Panc1 (cell line): ENCODE measurements around the gene SPEG. TPM values are rescaled to one million over a fixed set of nuclear protein-coding genes. Genes with fewer than 3 reads are reported as not detected.

Experiments used
- ATAC-seq: fragments of 200-7000 bp; cut with Tn5 transposase; 2 replicates; pipeline ENCODE4 v1.9.1; 2020; ENCODE audit warnings: mild to moderate bottlenecking, moderate library complexity
- BruUV-seq: library from RNA; stranded (reverse); fragments of 400-500 nt; replicated peaks from 2 replicates; lab custom pipeline; 2021; lab: Mats Ljungman, UMichigan
- CTCF ChIA-PET: fragments of 300-600 bp; sonication (Branson Sonifier 250); formaldehyde crosslinking; loops from one replicate; lab custom pipeline; 2022; ENCODE audit warnings: antibody characterized with exemption; lab: Charles Lee
- POLR2A ChIA-PET: fragments of 300-600 bp; sonication (Branson Sonifier 250); formaldehyde crosslinking; loops from one replicate; lab custom pipeline; 2022; ENCODE audit warnings: antibody characterized with exemption; lab: Charles Lee
- DNase-seq: peaks from one replicate; pipeline ENCODE4 v3.0.0-alpha.2; 2010; ENCODE audit warnings: low read depth, low spot score
- H3K27ac ChIP-seq: 2 replicates; pipeline ENCODE4 v1.5.1; 2011; ENCODE audit warnings: mild to moderate bottlenecking, low read length, inconsistent platforms
- H3K27me3 ChIP-seq: fragments of 200-500 bp; sonication (Bioruptor generic); 2 replicates; pipeline ENCODE4 v1.6.0; 2014; ENCODE audit warnings: low read length, inconsistent platforms; ENCODE audit not compliant: control insufficient read depth, insufficient read depth
- H3K36me3 ChIP-seq: fragments of 200-500 bp; sonication (Bioruptor generic); 2 replicates; pipeline ENCODE4 v1.5.1; 2014; ENCODE audit warnings: inconsistent platforms, mild to moderate bottlenecking, low read length, moderate library complexity; ENCODE audit not compliant: control insufficient read depth, insufficient read depth
- H3K4me1 ChIP-seq: 2 replicates; pipeline ENCODE4 v1.5.1; 2011; ENCODE audit warnings: inconsistent platforms, mild to moderate bottlenecking, low read length, moderate library complexity; ENCODE audit not compliant: control insufficient read depth, insufficient read depth
- H3K4me3 ChIP-seq, 2 experiments: 2 replicates each; pipeline ENCODE4 v1.5.1; 2011 to 2012; ENCODE audit warnings: low read depth in 2 of 2, low read length in 2 of 2, mild to moderate bottlenecking in 2 of 2, inconsistent platforms in 1 of 2, moderate library complexity in 1 of 2
- H3K9me3 ChIP-seq: fragments of 200-500 bp; sonication (Bioruptor generic); 2 replicates; pipeline ENCODE4 v1.5.1; 2014; ENCODE audit warnings: low read depth, mild to moderate bottlenecking, inconsistent platforms, low read length, moderate library complexity; ENCODE audit not compliant: control insufficient read depth, insufficient read depth
- CTCF ChIP-seq: fragments of 450-650 bp; IDR thresholded peaks from 2 replicates; pipeline ENCODE4 v1.5.1; 2017; ENCODE audit warnings: mild to moderate bottlenecking
- POLR2AphosphoS5 ChIP-seq: IDR thresholded peaks from 2 replicates; pipeline ENCODE4 v1.6.1; 2012; ENCODE audit warnings: mild to moderate bottlenecking, low read depth, low read length, moderate library complexity
- REST ChIP-seq, 2 experiments: IDR thresholded peaks; 2 replicates each; pipeline ENCODE4 v1.6.1; 2011 to 2012; ENCODE audit warnings: low read depth in 2 of 2, control low read depth in 1 of 2, low read length in 1 of 2, mild to moderate bottlenecking in 1 of 2, moderate library complexity in 1 of 2; ENCODE audit not compliant: insufficient read depth in 1 of 2
- SIN3A ChIP-seq: IDR thresholded peaks from 2 replicates; pipeline ENCODE4 v1.6.1; 2012; ENCODE audit warnings: low read depth, mild to moderate bottlenecking, low read length, moderate library complexity, borderline replicate concordance; ENCODE audit not compliant: insufficient read depth
- TCF7L2 ChIP-seq: IDR thresholded peaks from 2 replicates; pipeline ENCODE4 v1.6.1; 2011; ENCODE audit warnings: mild to moderate bottlenecking, low read depth, low read length, inconsistent platforms
- in situ Hi-C: cut with HindIII; loops from 2 replicates; pipeline ENCODE4 v1.10.0; 2016; ENCODE audit warnings: low sequenced_read_pairs, low pct_unique_long_range_greater_than_20kb
- intact Hi-C: fragments of 100-400 bp; cut with micrococcal nuclease; formaldehyde crosslinking; loops from one replicate; pipeline ENCODE4 v1.10.0; 2022; ENCODE audit not compliant: unreplicated experiment
- total RNA-seq: library from RNA; stranded (reverse); gene quantifications from one replicate; pipeline ENCODE4 v1.2.1, GENCODE V29; 2021; ENCODE audit not compliant: unreplicated experiment

Gene SPEG
- total RNA-seq, 1 experiment from 2014 or later, result 3.4 TPM

- ATAC-seq (no peak), DNase-seq (no peak)
- BruUV-seq, result no TSS peak
- Histone ChIP-seq H3K4me1 (no peaks in the 10 kb centered on the region), H3K4me3 (no peak overlapping the region), H3K27ac (no peak overlapping the region), H3K27me3 (no peaks in the 10 kb centered on the region), H3K9me3 (no peaks in the 10 kb centered on the region), H3K36me3 (no peaks in the 10 kb centered on the region)
- POLR2A ChIA-PET, result interaction anchor here (0.7 to 0.8 kb wide), 2 partner anchors 30 to 478 kb away, joined by 3 read pairs; no protein-coding TSS in a partner anchor
- intact Hi-C loops, result no loop called here
- no peak for TF ChIP-seq POLR2AphosphoS5
- TF ChIP-seq CTCF, result no peak
- no peak for TF ChIP-seq REST (IDR thresholded peaks at IDR 0.05; ENCODE audit: insufficient read depth in 1 of 2, low read depth in 2 of 2, low read length in 1 of 2)
- no peak for TF ChIP-seq TCF7L2
- no peak for TF ChIP-seq SIN3A
- CTCF ChIA-PET, result no interaction called here
- in situ Hi-C loops, result no loop called here
Observed at GRCh38 chr2:219488844-219489194, 54.2 kb downstream of the SPEG start.

GRCh38 chr2:219489315-219489714, 54.7 kb downstream of the SPEG start:
- ChIA-PET POLR2A (no interaction called here), CTCF (no interaction called here)
- H3K27ac ChIP-seq, result no peak overlapping the region
- in situ Hi-C loops (no loop called here), intact Hi-C loops (no loop called here)
- H3K36me3 ChIP-seq, result no peaks in the 10 kb centered on the region
- no peaks in the 10 kb centered on the region for H3K27me3 ChIP-seq
- DNase-seq (no peak), ATAC-seq (no peak)
- H3K9me3 ChIP-seq, result no peaks in the 10 kb centered on the region
- no peak for TF ChIP-seq TCF7L2
- TF ChIP-seq CTCF, result no peak
- TF ChIP-seq SIN3A, result no peak
- no peak for TF ChIP-seq REST (IDR thresholded peaks at IDR 0.05; ENCODE audit: insufficient read depth in 1 of 2, low read depth in 2 of 2, low read length in 1 of 2)
- no peak for TF ChIP-seq POLR2AphosphoS5
- H3K4me3 ChIP-seq, result no peak overlapping the region
- BruUV-seq, result no TSS peak
- no peaks in the 10 kb centered on the region for H3K4me1 ChIP-seq
